Right lobe of liver (tissue), 6 donors: Measurements from ENCODE around the gene FANCC. TPM values are rescaled to one million over a fixed set of nuclear protein-coding genes. Genes with fewer than 3 reads are reported as not detected.

Experiments
- ATAC-seq, 4 donors: fragments of 200-7000 bp; cut with Tn5 transposase; one replicate each; pipeline ENCODE4 v1.9.1; 2020; ENCODE audit warnings: mild to moderate bottlenecking in 4 of 4, moderate library complexity in 4 of 4
- DNase-seq, 3 donors: peaks; one replicate each; pipeline ENCODE4 v3.0.0-alpha.2; 2020
- H3K27ac ChIP-seq, 3 donors: fragments of 200-600 bp; one replicate each; pipeline ENCODE4 v1.8.0; 2022
- H3K27me3 ChIP-seq, 2 donors: fragments of 200-600 bp; one replicate each; pipeline ENCODE4 v1.8.0; 2022
- H3K36me3 ChIP-seq, 4 donors: fragments of 200-600 bp; sonication (generic) in 1 of 4; one replicate each; pipeline versions ENCODE4 v1.5.1 to v1.8.0; 2017 to 2022; ENCODE audit warnings: control low read depth in 1 of 4
- H3K4me1 ChIP-seq, 4 donors: fragments of 200-600 bp; sonication (generic) in 1 of 4; one replicate each; pipeline versions ENCODE4 v1.5.1 to v1.8.0; 2017 to 2022; ENCODE audit warnings: control low read depth in 1 of 4
- H3K4me3 ChIP-seq, 3 donors: fragments of 200-600 bp; one replicate each; pipeline ENCODE4 v1.8.0; 2022
- H3K9me3 ChIP-seq, 4 donors: fragments of 200-600 bp; sonication (generic) in 1 of 4; one replicate each; pipeline versions ENCODE4 v1.5.1 to v1.8.0; 2017 to 2022; ENCODE audit warnings: control low read depth in 1 of 4
- POLR2A ChIP-seq: fragments of 450-650 bp; IDR thresholded peaks from one replicate; pipeline ENCODE4 v1.6.1; 2017; ENCODE audit warnings: antibody characterized with exemption, mild to moderate bottlenecking
- WGBS: methylation state at CpG from one replicate; pipeline ENCODE4 v1.1.6; 2018; ENCODE audit warnings: low coverage, low lambda C conversion rate; ENCODE audit not compliant: insufficient coverage; ENCODE audit errors: missing lambda C conversion rate; 5-methylcytosine and 5-hydroxymethylcytosine counted together
- intact Hi-C, 2 donors: fragments of 100-400 bp; cut with DNase I; formaldehyde crosslinking; loops; one replicate each; pipeline versions ENCODE4 v1.11.2 to v1.14.1; 2022
- total RNA-seq, 6 experiments: library from RNA; depleted of rRNA in 2 of 6; stranded (reverse); fragments of >200 nt in 2 of 6; fragmentation: NEBNext Ultra II Directional in 3 of 6; extraction: Animal tissue kit (Norgen Biotek cat#: 25700) in 3 of 6; gene quantifications; one replicate each; pipeline versions ENCODE4 v1.1.0 to v1.2.4, GENCODE V29; 2016 to 2023
- TF ChIP-seq, protein P1 (sequence below), 4 donors: fragments of 200-600 bp in 3 of 4; fragments of 450-650 bp in 1 of 4; IDR thresholded peaks; one replicate each; pipeline versions ENCODE4 v1.5.1 to v1.8.0; 2016 to 2022; ENCODE audit warnings: antibody characterized with exemption in 4 of 4, mild to moderate bottlenecking in 2 of 4
- donor health status: DM: no; HTN: yes; CAD: no.
- donor health status: DM: no; HTN: no; CAD: no.
- donor health status: DM: no; HTN: no; CAD: no.
- donor health status: DM: no; HTN: yes; CAD: no.
- donor health status: DM: no; HTN: yes; CAD: no.

Gene FANCC
- total RNA-seq, 6 experiments from 2014 or later = 8.1 to 27.9 (median 13.2) TPM

- TF ChIP-seq POLR2A = no peak
- TF ChIP-seq, protein P1, sequence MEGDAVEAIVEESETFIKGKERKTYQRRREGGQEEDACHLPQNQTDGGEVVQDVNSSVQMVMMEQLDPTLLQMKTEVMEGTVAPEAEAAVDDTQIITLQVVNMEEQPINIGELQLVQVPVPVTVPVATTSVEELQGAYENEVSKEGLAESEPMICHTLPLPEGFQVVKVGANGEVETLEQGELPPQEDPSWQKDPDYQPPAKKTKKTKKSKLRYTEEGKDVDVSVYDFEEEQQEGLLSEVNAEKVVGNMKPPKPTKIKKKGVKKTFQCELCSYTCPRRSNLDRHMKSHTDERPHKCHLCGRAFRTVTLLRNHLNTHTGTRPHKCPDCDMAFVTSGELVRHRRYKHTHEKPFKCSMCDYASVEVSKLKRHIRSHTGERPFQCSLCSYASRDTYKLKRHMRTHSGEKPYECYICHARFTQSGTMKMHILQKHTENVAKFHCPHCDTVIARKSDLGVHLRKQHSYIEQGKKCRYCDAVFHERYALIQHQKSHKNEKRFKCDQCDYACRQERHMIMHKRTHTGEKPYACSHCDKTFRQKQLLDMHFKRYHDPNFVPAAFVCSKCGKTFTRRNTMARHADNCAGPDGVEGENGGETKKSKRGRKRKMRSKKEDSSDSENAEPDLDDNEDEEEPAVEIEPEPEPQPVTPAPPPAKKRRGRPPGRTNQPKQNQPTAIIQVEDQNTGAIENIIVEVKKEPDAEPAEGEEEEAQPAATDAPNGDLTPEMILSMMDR (IDR thresholded peaks at IDR 0.05) = no peak
- 60% methylated on average over 3 of the region's 3 CpGs for WGBS
- no peak for DNase-seq
- Histone ChIP-seq H3K27ac (no peak overlapping the region), H3K36me3 (no peaks in the 10 kb centered on the region), H3K27me3 (no peaks in the 10 kb centered on the region), H3K4me1 (peaks cover 0 to 10% (median 5%) of the 10 kb centered on the region in 4 donors), H3K9me3 (no peaks in the 10 kb centered on the region), H3K4me3 (no peak overlapping the region)
- intact Hi-C loops = no loop called here
- no peak for ATAC-seq
These were observed 162.3 kb downstream of the FANCC start for GRCh38 chr9:95155220-95155619.

DNA sequence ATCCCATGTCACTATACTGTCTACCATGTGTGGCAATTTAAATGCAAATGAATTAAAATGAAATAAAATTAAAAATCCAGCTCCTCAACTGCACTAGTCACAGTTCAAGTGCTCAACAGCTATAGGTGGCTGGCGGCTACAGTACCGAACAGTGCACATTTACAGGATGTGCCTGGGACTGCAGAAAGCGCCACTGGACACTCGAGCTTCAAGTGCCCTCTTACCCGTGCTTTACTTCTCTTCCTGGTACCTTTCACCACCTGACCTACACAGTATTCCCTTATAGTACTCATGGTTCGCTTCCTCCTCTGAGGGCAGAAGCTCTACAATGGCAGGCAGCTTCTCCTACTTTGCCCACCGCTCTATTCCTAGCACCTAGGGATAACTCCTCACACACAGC, 166.6 kb downstream of the FANCC start:
- 97% methylated on average over 7 of the region's 7 CpGs for WGBS
- intact Hi-C loops = no loop called here
- Histone ChIP-seq H3K9me3 (no peaks in the 10 kb centered on the region), H3K27ac (no peak overlapping the region), H3K4me1 (peaks cover 0 to 10% (median 3%) of the 10 kb centered on the region in 4 donors), H3K27me3 (no peaks in the 10 kb centered on the region), H3K4me3 (no peak overlapping the region), H3K36me3 (no peaks in the 10 kb centered on the region)
- ATAC-seq = no peak
- TF ChIP-seq, protein P1 (IDR thresholded peaks at IDR 0.05) = no peak
- TF ChIP-seq POLR2A = no peak
- no peak for DNase-seq

DNA sequence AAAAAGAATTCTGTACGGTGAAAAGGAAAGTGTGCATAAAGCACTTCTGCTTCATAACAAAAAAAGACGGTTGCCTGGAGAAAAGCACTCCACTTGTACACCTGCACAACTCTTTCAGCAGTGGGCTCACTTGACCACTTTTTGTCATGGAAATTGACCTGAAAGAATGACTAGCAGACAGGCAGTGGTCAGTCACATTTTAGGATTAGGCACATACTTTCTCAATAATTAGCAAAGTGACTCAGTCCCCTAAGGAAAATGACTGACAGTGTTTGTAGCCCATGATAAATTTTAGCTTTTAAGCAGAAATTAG, 169.3 kb downstream of the FANCC start:
- DNase-seq = no peak
- H3K27ac ChIP-seq = peak overlapping the region; percentile 37 to 80 (median 72)
- intact Hi-C loops = no loop called here
- peaks cover 0 to 28% (median 7%) of the 10 kb centered on the region in 4 donors for H3K4me1 ChIP-seq
- no peak for ATAC-seq
- TF ChIP-seq POLR2A = no peak
- TF ChIP-seq, protein P1 (IDR thresholded peaks at IDR 0.05) = no peak
- no peaks in the 10 kb centered on the region for H3K9me3 ChIP-seq
- peak overlapping the region in 2 of 3 donors; percentile 2 to 8 for H3K4me3 ChIP-seq
- no peaks in the 10 kb centered on the region for H3K27me3 ChIP-seq
- WGBS = 44% methylated on average over 2 of the region's 2 CpGs
- H3K36me3 ChIP-seq = no peaks in the 10 kb centered on the region

GRCh38 chr9:95147452-95148207, 169.9 kb downstream of the FANCC start:
- intact Hi-C loops = no loop called here
- ATAC-seq (peak; percentile 7 to 42 (median 13)), DNase-seq (no peak)
- no peaks in the 10 kb centered on the region for H3K36me3 ChIP-seq
- peaks cover 0 to 33% (median 7%) of the 10 kb centered on the region in 4 donors for H3K4me1 ChIP-seq
- peak overlapping the region in 2 of 3 donors; percentile 2 to 23 for H3K4me3 ChIP-seq
- no peaks in the 10 kb centered on the region for H3K9me3 ChIP-seq
- no peaks in the 10 kb centered on the region for H3K27me3 ChIP-seq
- H3K27ac ChIP-seq = peak overlapping the region; percentile 37 to 80 (median 72)
- 29% methylated on average over 7 of the region's 7 CpGs for WGBS
- TF ChIP-seq POLR2A = no peak
- TF ChIP-seq, protein P1 (IDR thresholded peaks at IDR 0.05) = no peak
